ENCODE results near the gene OR2T12.
"Not testable (repeated sequence)": the region's sequence is repeated elsewhere in the genome, so short reads cannot be mapped to it uniquely, and the experiment has no call there.

Gene OR2T12

GRCh38 chr1:248303324-248303723, at the start of gene OR2T12:
TSS of gene OR2T12 (minus strand) at chr1:248303424. CDS start at chr1:248295578, 7,846 bp downstream.
- ATAC-seq: no peak

DNA sequence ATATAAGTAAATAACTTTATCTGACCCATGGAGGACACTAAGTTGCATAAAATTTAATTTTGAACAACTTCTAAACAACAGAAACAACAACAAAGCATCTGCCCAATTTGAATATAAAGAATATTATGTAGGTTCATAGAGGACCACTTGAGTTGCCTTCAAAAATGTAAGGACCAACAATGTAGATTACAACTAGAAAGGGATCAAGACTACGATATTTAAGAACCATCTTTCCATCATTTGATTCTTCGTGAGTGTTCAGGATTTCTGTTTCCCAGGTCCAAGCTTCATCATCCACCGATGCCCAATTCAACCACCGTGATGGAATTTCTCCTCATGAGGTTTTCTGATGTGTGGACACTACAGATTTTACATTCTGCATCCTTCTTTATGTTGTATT, 45.3 kb upstream of the OR2T12 start, which contains the start of gene OR14C36:
OR14C36 (plus strand) TSS at position 301 of the 400 bp plus-strand sequence; CDS start at position 301, 0 bp downstream.
- ATAC-seq: no peak

- no peak for ATAC-seq
Measured at GRCh38 chr1:248343451-248343850, 40.2 kb upstream of the OR2T12 start.

- no peak for ATAC-seq
Measured at GRCh38 chr1:248324468-248324867, 21.2 kb upstream of the OR2T12 start, which contains the start of gene OR2M7. TSS of gene OR2M7 (minus strand) at chr1:248324568. CDS start at chr1:248324568, 0 bp downstream.

GRCh38 chr1:248316796-248317195, 13.6 kb upstream of the OR2T12 start:
- no peak for ATAC-seq

GRCh38 chr1:248306740-248307139, 3.5 kb upstream of the OR2T12 start:
- ATAC-seq: not testable (repeated sequence)

GRCh38 chr1:248306103-248306502, 2.9 kb upstream of the OR2T12 start:
- ATAC-seq: no peak

GRCh38 chr1:248305672-248306071, 2.4 kb upstream of the OR2T12 start:
- ATAC-seq: not testable (repeated sequence)

- no peak for ATAC-seq
Measured at GRCh38 chr1:248288391-248288790, 14.8 kb downstream of the OR2T12 start.

GRCh38 chr1:248277876-248278275, 25.3 kb downstream of the OR2T12 start, which contains the start of gene OR2T33:
TSS of gene OR2T33 (minus strand) at chr1:248277976. CDS start at chr1:248273814, 4,162 bp downstream.
- ATAC-seq: no peak

DNA sequence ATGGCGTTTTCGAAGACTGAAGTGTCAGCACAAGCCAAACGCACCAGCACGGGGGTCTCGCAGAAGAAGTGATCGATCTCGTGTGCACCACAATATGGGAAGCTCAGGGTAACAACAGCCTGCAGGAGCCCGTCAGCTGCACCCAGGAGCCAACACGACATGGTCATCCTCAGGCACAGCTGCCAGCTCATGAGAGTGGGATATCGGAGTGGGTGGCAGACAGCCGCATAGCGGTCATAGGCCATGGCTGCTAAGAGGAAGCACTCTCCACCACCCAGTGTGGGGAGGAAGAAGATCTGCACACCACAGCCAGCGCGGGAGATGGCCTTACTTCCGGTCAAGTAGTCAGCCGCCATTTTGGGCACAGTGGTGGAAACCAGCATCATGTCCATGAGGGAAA, 30.0 kb downstream of the OR2T12 start:
- not testable (repeated sequence) for ATAC-seq

- ATAC-seq: no peak
Measured at GRCh38 chr1:248268178-248268577, 35.0 kb downstream of the OR2T12 start.

DNA sequence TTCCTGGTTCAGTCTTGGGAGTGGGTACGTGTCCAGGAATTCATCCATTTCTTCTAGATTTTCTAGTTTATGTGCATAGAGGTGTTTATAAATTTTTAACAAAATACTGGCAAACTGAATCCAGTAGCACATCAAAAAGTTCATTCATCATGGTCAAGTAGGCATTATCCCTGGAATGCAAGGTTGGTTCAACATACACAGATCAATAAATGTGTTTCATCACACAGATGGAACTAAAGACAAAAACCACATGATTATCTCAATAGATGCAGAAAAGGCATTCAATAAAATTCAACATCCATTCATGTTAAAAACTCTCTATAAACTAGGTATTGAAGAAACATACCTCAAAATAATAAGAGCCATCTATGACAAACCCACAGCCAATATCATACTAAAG, 43.9 kb downstream of the OR2T12 start:
- not testable (repeated sequence) for ATAC-seq

- ATAC-seq: no peak
Measured at GRCh38 chr1:248243204-248243603, 60.0 kb downstream of the OR2T12 start.

Data from activated CD4-positive, CD25-positive, alpha-beta regulatory T cell treated with anti-CD3 and anti-CD28 coated beads, Interleukin-2, amount 50 U/mL, for 24 hours (primary cell).